Stomach (tissue), 4 donors: ENCODE measurements around the gene ZNF423.

ENCODE experiments used
- CTCF ChIP-seq, 7 experiments: fragments of 450-650 bp in 4 of 7; fragments of 200-600 bp in 3 of 7; sonication (generic) in 3 of 7; IDR thresholded peaks; one replicate each; pipeline ENCODE4 v1.5.1; 2016 to 2019; ENCODE audit warnings: antibody characterized with exemption in 7 of 7, control low read depth in 2 of 7, mild to moderate bottlenecking in 1 of 7
- EP300 ChIP-seq: sonication (generic); formaldehyde crosslinking; IDR thresholded peaks from one replicate; pipeline ENCODE4 v1.6.1; 2017; ENCODE audit warnings: antibody characterized with exemption
- POLR2AphosphoS5 ChIP-seq, 3 donors: sonication (generic); formaldehyde crosslinking; IDR thresholded peaks; one replicate each; pipeline ENCODE4 v1.6.1; 2016; ENCODE audit warnings: antibody characterized with exemption in 3 of 3

GRCh38 chr16:49623501-49624266 is 232.2 kb downstream of the ZNF423 start:
- TF ChIP-seq CTCF (IDR thresholded peaks at IDR 0.05) (no peak), EP300 (no peak), POLR2AphosphoS5 (IDR thresholded peaks at IDR 0.05) (no peak)
